Upper lobe of left lung (tissue), 4 donors: ENCODE data around the gene PATE1.

ENCODE experiments used
- CTCF ChIP-seq, 6 experiments: fragments of 450-650 bp in 4 of 6; fragments of 200-600 bp in 2 of 6; sonication (generic) in 2 of 6; IDR thresholded peaks; one replicate each; pipeline ENCODE4 v1.5.1; 2016 to 2019; ENCODE audit warnings: antibody characterized with exemption in 6 of 6
- EP300 ChIP-seq, 4 donors: sonication (generic); formaldehyde crosslinking; IDR thresholded peaks; one replicate each; pipeline ENCODE4 v1.5.1; 2017; ENCODE audit warnings: antibody characterized with exemption in 4 of 4, control low read depth in 2 of 4
- POLR2AphosphoS5 ChIP-seq, 2 donors: sonication (generic); formaldehyde crosslinking; IDR thresholded peaks; one replicate each; pipeline ENCODE4 v1.5.1; 2017; ENCODE audit warnings: antibody characterized with exemption in 2 of 2

- TF ChIP-seq CTCF (IDR thresholded peaks at IDR 0.05) (no peak), EP300 (IDR thresholded peaks at IDR 0.05) (no peak), POLR2AphosphoS5 (IDR thresholded peaks at IDR 0.05) (no peak)
Observed at GRCh38 chr11:125770583-125770982, 24.5 kb downstream of the PATE1 start.
